ENCODE measurements around the gene ISCU. TPM values are rescaled to one million over a fixed set of nuclear protein-coding genes. Genes with fewer than 3 reads are reported as not detected.

ISCU gene
- total and polyA plus RNA-seq, 9 of the 15 experiments (the other 6 are each of a cell fraction or from before 2014, with no cell fraction given) = 15.9 to 92.5 (median 77.3) TPM

GRCh38 chr12:108514973-108515814, 47.2 kb upstream of the ISCU start, which contains the start of gene FICD (continued):
- TF ChIP-seq KDM1A (IDR thresholded peaks at IDR 0.05) (no peak), GMEB1 (CRISPR knock-in tag; IDR thresholded peaks at IDR 0.05) (peak; percentile 62), SFPQ (IDR thresholded peaks at IDR 0.05; ENCODE audit: low read depth, low read length) (no peak), ETV5 (CRISPR knock-in tag; IDR thresholded peaks at IDR 0.05; ENCODE audit: low read depth) (no peak), ATF1 (CRISPR knock-in tag; IDR thresholded peaks at IDR 0.05) (peak; percentile 41), ATF1 (tag; IDR thresholded peaks at IDR 0.05) (peak; percentile 93), NR2C2 (CRISPR knock-in tag; IDR thresholded peaks at IDR 0.05) (no peak), NR2C2 (tag; IDR thresholded peaks at IDR 0.05) (no peak), PTRF (tag; IDR thresholded peaks at IDR 0.05) (no peak), ZNF12 (CRISPR knock-in tag; IDR thresholded peaks at IDR 0.05) (no peak), HOXB6 (CRISPR knock-in tag; IDR thresholded peaks at IDR 0.05; ENCODE audit: borderline replicate concordance) (no peak), ZNF232 (CRISPR knock-in tag; IDR thresholded peaks at IDR 0.05) (no peak), HINFP (tag; conservative IDR thresholded peaks at IDR 0.05; ENCODE audit: low read depth) (peak; percentile 77), ARID4B (CRISPR knock-in tag; IDR thresholded peaks at IDR 0.05) (no peak; the same call in 1 of the 2 replicates), ZNF140 (CRISPR knock-in tag; IDR thresholded peaks at IDR 0.05) (no peak), MTA1 (IDR thresholded peaks at IDR 0.05; ENCODE audit: borderline replicate concordance) (no peak), MEF2A (IDR thresholded peaks at IDR 0.05; ENCODE audit: control insufficient read depth, low read depth, low read length) (no peak)
